Transverse colon (tissue), 4 donors: ENCODE results near the gene BCL2L13. TPM values are rescaled to one million over a fixed set of nuclear protein-coding genes. Genes with fewer than 3 reads are reported as not detected.
"Not testable (repeated sequence)": the region's sequence is repeated elsewhere in the genome, so short reads cannot be mapped to it uniquely, and the experiment has no call there.

ENCODE experiments used
- DNase-seq: peaks from one replicate; pipeline ENCODE4 v3.0.0-alpha.2; 2019
- H3K27ac ChIP-seq, 4 donors: fragments of 200-600 bp; sonication (generic); 2 replicates each; pipeline ENCODE4 v1.5.1; 2016 to 2018; ENCODE audit warnings: inconsistent platforms in 4 of 4
- H3K27me3 ChIP-seq: fragments of 200-600 bp; sonication (generic); 2 replicates; pipeline ENCODE4 v1.5.1; 2017; ENCODE audit warnings: inconsistent platforms
- H3K36me3 ChIP-seq, 4 donors: fragments of 200-600 bp; sonication (generic); 2 replicates each; pipeline ENCODE4 v1.5.1; 2017 to 2019; ENCODE audit warnings: inconsistent platforms in 4 of 4
- H3K4me1 ChIP-seq, 4 donors: fragments of 200-600 bp; sonication (generic); 2 replicates each; pipeline ENCODE4 v1.5.1; 2017 to 2020; ENCODE audit warnings: inconsistent platforms in 4 of 4
- H3K4me3 ChIP-seq, 4 donors: fragments of 200-600 bp; sonication (generic); 1 replicate in 1 of 4; 2 replicates in 3 of 4; pipeline versions ENCODE4 v1.5.1 to v1.6.1; 2017 to 2019; ENCODE audit warnings: inconsistent platforms in 4 of 4
- H3K9me3 ChIP-seq, 2 donors: fragments of 200-600 bp; sonication (generic); 2 replicates each; pipeline ENCODE4 v1.5.1; 2017 to 2019; ENCODE audit warnings: inconsistent platforms in 2 of 2
- EP300 ChIP-seq: sonication (generic); formaldehyde crosslinking; IDR thresholded peaks from one replicate; pipeline ENCODE4 v1.6.1; 2017; ENCODE audit warnings: antibody characterized with exemption, low read depth
- POLR2A ChIP-seq: fragments of 450-650 bp; IDR thresholded peaks from one replicate; pipeline ENCODE4 v1.6.1; 2016; ENCODE audit warnings: antibody characterized with exemption, mild to moderate bottlenecking, moderate library complexity
- POLR2AphosphoS5 ChIP-seq, 3 donors: sonication (generic); formaldehyde crosslinking; IDR thresholded peaks; one replicate each; pipeline ENCODE4 v1.6.1; 2016; ENCODE audit warnings: antibody characterized with exemption in 3 of 3
- WGBS, 2 donors: methylation state at CpG; one replicate each; pipeline ENCODE4 v1.1.5; 2018; ENCODE audit warnings: low coverage in 1 of 2; 5-methylcytosine and 5-hydroxymethylcytosine counted together
- in situ Hi-C, 4 donors: fragments of 200-750 bp; cut with MboI; loops; one replicate each; pipeline versions ENCODE4 v1.15.0 to v1.15.1; 2017; ENCODE audit warnings: low sequenced_read_pairs in 3 of 4, low pct_ligation_motif_present in 1 of 4, low pct_unique_long_range_greater_than_20kb in 1 of 4
- intact Hi-C: fragments of 100-400 bp; cut with DNase I; formaldehyde crosslinking; loops from one replicate; pipeline ENCODE4 v1.15.1; 2023; ENCODE audit warnings: low total_unique reads
- total RNA-seq, 4 donors: library from RNA; depleted of rRNA; stranded (reverse); fragments of >200 nt; gene quantifications; one replicate each; pipeline ENCODE4 v1.1.0, GENCODE V29; 2016
- TF ChIP-seq, protein P1 (sequence below), 5 experiments: fragments of 200-600 bp in 3 of 5; fragments of 450-650 bp in 2 of 5; sonication (generic) in 3 of 5; IDR thresholded peaks; 1 replicate in 2 of 5; 2 replicates in 3 of 5; pipeline ENCODE4 v1.5.1; 2016 to 2017; ENCODE audit warnings: antibody characterized with exemption in 5 of 5, inconsistent platforms in 3 of 5, mild to moderate bottlenecking in 2 of 5, moderate library complexity in 1 of 5

The BCL2L13 gene
- total RNA-seq, 4 donors from 2014 or later = 44.0 to 115 (median 59.6) TPM

DNA sequence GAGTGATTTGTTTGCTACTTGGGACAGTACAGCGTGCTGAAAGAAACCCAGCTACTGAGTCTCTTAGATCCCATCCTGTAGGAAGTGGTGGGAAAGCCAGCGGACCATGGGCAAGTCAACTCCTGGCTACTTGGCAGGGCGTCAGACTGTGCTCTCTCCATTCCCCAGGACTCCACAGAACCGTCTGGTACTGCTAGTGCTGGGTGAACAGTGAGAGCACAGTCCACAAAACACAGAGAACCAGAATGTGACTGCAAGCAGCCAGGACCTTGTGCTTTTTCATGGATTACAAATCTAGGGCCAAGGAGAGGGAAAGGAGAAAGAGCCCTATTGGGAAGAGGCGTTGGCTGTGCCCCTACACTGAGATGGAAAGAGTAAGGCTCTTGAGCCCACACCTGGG lies 125.5 kb downstream of the BCL2L13 start:
- 90 to 100% methylated on average over 2 to 5 of the region's 5 CpGs for WGBS, 2 donors
- in situ Hi-C loops = no loop called here
- intact Hi-C loops = no loop called here
- peaks cover 0 to 18% (median 5%) of the 10 kb centered on the region in 4 donors for H3K4me1 ChIP-seq
- no peak overlapping the region for H3K4me3 ChIP-seq
- H3K27ac ChIP-seq = no peak overlapping the region
- no peaks in the 10 kb centered on the region for H3K36me3 ChIP-seq
- no peaks in the 10 kb centered on the region for H3K9me3 ChIP-seq
- TF ChIP-seq, protein P1, sequence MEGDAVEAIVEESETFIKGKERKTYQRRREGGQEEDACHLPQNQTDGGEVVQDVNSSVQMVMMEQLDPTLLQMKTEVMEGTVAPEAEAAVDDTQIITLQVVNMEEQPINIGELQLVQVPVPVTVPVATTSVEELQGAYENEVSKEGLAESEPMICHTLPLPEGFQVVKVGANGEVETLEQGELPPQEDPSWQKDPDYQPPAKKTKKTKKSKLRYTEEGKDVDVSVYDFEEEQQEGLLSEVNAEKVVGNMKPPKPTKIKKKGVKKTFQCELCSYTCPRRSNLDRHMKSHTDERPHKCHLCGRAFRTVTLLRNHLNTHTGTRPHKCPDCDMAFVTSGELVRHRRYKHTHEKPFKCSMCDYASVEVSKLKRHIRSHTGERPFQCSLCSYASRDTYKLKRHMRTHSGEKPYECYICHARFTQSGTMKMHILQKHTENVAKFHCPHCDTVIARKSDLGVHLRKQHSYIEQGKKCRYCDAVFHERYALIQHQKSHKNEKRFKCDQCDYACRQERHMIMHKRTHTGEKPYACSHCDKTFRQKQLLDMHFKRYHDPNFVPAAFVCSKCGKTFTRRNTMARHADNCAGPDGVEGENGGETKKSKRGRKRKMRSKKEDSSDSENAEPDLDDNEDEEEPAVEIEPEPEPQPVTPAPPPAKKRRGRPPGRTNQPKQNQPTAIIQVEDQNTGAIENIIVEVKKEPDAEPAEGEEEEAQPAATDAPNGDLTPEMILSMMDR (IDR thresholded peaks at IDR 0.05) = no peak
- TF ChIP-seq EP300 (no peak), POLR2A (no peak), POLR2AphosphoS5 (IDR thresholded peaks at IDR 0.05) (no peak)
- no peaks in the 10 kb centered on the region for H3K27me3 ChIP-seq
- no peak for DNase-seq

DNA sequence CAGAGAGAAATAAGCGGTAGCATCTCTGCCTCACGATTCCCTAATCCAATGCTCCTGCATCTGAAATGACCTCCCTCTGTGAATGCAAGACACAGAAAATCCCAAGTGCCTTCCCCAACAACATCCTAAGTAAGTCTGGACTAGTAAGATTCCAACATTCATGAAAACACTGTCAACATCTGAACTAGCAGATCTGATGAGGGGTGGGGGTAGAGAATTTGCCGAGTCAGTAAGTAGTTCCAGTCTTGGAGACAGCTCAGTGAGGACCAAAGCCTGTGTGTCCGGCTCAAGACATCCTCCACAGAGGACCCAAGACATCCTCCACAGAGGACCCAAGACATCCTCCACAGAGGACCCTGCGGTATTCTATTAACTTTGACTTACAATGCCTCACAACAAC lies 126.3 kb downstream of the BCL2L13 start:
- H3K27me3 ChIP-seq, H3K4me3 ChIP-seq, DNase-seq, H3K9me3 ChIP-seq, in situ Hi-C loops, intact Hi-C loops, H3K27ac ChIP-seq, H3K36me3 ChIP-seq: not testable (repeated sequence)
- WGBS, 2 donors = 80 to 97% methylated on average over 1 to 5 of the region's 5 CpGs
- H3K4me1 ChIP-seq = peaks cover 0 to 26% (median 12%) of the 10 kb centered on the region in 4 donors

DNA sequence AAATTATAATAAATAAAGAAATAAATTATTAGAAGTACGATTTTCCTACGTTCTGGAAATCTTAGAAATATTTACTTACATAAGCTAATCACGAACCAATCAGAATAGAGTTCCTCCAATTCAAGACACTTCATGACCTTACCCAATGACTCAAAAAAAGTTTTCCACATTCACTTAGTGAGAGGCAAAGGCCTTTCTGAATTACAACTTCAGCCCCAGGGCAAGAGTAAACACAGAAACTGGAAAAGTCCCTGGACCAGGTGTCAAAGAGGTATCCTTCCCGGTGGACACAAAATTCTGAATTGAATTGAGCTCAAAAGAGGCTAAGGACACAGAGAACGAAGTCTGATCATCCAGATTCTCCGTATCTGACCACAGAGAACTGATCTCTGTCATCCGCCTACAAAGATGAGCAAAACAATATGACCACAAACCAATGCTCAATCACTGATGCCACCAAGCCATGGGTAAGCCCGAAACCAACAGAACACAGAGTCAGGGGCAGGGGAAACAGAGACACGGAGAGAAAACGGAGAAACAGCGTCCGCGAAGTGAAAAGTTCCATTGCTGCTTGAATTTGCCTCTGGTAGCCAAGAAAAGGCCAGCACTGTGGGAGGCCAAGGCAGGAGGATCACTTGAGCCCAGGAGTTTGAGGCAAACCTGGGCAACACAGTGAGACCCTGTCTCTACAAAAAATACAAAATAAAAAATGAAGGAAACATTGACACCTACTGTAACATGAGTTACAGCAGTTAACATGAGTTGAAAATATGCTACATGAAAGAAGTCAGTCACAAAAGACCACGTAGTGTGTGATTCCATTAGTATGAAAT lies 128.9 kb downstream of the BCL2L13 start:
- H3K27me3 ChIP-seq = no peaks in the 10 kb centered on the region
- no peaks in the 10 kb centered on the region for H3K36me3 ChIP-seq
- no peak overlapping the region for H3K27ac ChIP-seq
- DNase-seq = no peak
- no peak overlapping the region for H3K4me3 ChIP-seq
- TF ChIP-seq POLR2A = no peak
- no peak for TF ChIP-seq EP300
- TF ChIP-seq, protein P1 (IDR thresholded peaks at IDR 0.05) = no peak
- WGBS, 2 donors = 70 to 80% methylated on average over 14 of the region's 14 CpGs
- H3K9me3 ChIP-seq = no peaks in the 10 kb centered on the region
- peaks cover 0 to 39% (median 17%) of the 10 kb centered on the region in 4 donors for H3K4me1 ChIP-seq
- in situ Hi-C loops (no loop called here), intact Hi-C loops (no loop called here)

DNA sequence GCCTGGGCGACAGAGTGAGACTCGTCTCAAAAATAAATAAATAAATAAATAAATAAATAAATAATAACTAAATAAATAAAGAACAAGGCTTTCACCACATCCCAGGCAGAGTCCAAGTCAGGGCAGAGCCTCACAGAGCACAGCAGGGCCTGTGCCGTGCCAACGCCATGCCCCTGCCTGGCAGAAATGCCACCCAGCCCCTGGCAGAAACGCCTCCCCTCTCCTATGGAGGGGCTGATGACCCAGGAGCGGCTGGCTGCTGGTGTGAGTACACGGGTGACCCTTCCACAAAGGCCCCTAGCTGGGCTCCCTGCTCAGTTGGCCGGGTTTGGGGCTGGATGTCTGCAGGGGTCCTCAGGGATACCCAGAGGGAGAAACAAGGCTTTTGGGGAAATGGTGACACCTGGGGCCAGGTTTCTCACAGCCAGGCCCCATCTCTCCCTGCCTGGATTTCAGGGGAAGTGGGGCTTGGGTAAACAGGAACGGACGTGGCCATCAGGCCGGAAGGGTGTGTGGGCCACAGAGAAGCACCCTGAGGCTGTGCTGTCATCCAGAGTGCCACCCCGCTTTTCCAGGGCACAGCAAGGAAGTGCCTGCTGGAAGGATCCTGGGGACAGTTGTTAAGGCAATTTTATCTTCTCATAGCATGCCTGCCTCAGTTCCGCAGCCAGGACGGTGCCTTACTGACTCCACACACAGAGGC lies 130.6 kb downstream of the BCL2L13 start:
- Histone ChIP-seq H3K4me3 (no peak overlapping the region), H3K27ac (peak overlapping the region in 2 of 4 donors; percentile 12 to 49), H3K36me3 (no peaks in the 10 kb centered on the region), H3K4me1 (peaks cover 6 to 52% (median 27%) of the 10 kb centered on the region in 4 donors), H3K9me3 (no peaks in the 10 kb centered on the region), H3K27me3 (no peaks in the 10 kb centered on the region)
- WGBS, 2 donors = 85% methylated on average over 14 of the region's 14 CpGs; no CpG with 5 or more reads in 1 of the 2 donors
- DNase-seq = no peak
- TF ChIP-seq, protein P1 (IDR thresholded peaks at IDR 0.05) = no peak
- TF ChIP-seq POLR2AphosphoS5 (IDR thresholded peaks at IDR 0.05) (no peak), POLR2A (no peak), EP300 (no peak)
- intact Hi-C loops = no loop called here
- in situ Hi-C loops = no loop called here
